ENCODE results near the gene SPACA6. TPM values are rescaled to one million over a fixed set of nuclear protein-coding genes. Genes with fewer than 3 reads are reported as not detected.

SPACA6 gene
- total and polyA plus RNA-seq, 9 of the 15 experiments (the other 6 are each of a cell fraction or from before 2014, with no cell fraction given), result 1.3 to 17.3 (median 6.2) TPM

DNA sequence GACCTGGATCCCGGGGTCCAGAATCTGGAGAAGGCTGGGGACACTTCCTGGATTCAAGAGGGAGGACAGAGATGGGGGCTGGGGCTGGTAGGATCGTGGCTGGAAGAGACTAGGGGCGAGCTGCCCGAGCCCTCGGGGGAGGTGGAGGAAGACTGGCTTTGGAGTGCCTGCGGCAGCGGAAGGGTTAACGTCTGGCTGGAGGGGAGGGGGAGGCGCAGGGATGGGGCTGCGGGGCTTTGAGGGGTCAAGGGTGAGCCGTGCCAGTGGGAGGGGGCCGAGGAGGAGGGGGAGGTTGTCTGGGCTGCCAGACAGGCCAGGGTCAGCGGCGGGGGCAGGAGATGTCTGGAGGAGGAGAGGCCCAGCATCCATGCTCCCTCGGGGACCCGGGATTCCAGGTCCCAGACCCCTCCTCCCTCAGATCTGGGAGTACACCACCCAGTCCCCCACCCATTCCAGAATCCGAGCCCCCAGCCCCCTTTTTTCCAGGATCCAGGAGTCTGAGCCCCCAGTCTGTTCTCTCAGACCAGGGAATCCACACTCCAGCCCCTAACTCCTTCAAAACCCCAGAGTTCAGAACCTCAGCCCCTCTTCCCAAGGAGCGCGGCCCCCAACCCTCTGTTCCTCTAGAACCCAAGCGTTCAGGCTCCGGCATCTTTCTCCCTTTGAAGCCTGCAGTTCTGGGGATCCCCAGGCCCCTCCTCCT is 3.2 kb upstream of the SPACA6 start (continued):
- TF ChIP-seq, protein P1, sequence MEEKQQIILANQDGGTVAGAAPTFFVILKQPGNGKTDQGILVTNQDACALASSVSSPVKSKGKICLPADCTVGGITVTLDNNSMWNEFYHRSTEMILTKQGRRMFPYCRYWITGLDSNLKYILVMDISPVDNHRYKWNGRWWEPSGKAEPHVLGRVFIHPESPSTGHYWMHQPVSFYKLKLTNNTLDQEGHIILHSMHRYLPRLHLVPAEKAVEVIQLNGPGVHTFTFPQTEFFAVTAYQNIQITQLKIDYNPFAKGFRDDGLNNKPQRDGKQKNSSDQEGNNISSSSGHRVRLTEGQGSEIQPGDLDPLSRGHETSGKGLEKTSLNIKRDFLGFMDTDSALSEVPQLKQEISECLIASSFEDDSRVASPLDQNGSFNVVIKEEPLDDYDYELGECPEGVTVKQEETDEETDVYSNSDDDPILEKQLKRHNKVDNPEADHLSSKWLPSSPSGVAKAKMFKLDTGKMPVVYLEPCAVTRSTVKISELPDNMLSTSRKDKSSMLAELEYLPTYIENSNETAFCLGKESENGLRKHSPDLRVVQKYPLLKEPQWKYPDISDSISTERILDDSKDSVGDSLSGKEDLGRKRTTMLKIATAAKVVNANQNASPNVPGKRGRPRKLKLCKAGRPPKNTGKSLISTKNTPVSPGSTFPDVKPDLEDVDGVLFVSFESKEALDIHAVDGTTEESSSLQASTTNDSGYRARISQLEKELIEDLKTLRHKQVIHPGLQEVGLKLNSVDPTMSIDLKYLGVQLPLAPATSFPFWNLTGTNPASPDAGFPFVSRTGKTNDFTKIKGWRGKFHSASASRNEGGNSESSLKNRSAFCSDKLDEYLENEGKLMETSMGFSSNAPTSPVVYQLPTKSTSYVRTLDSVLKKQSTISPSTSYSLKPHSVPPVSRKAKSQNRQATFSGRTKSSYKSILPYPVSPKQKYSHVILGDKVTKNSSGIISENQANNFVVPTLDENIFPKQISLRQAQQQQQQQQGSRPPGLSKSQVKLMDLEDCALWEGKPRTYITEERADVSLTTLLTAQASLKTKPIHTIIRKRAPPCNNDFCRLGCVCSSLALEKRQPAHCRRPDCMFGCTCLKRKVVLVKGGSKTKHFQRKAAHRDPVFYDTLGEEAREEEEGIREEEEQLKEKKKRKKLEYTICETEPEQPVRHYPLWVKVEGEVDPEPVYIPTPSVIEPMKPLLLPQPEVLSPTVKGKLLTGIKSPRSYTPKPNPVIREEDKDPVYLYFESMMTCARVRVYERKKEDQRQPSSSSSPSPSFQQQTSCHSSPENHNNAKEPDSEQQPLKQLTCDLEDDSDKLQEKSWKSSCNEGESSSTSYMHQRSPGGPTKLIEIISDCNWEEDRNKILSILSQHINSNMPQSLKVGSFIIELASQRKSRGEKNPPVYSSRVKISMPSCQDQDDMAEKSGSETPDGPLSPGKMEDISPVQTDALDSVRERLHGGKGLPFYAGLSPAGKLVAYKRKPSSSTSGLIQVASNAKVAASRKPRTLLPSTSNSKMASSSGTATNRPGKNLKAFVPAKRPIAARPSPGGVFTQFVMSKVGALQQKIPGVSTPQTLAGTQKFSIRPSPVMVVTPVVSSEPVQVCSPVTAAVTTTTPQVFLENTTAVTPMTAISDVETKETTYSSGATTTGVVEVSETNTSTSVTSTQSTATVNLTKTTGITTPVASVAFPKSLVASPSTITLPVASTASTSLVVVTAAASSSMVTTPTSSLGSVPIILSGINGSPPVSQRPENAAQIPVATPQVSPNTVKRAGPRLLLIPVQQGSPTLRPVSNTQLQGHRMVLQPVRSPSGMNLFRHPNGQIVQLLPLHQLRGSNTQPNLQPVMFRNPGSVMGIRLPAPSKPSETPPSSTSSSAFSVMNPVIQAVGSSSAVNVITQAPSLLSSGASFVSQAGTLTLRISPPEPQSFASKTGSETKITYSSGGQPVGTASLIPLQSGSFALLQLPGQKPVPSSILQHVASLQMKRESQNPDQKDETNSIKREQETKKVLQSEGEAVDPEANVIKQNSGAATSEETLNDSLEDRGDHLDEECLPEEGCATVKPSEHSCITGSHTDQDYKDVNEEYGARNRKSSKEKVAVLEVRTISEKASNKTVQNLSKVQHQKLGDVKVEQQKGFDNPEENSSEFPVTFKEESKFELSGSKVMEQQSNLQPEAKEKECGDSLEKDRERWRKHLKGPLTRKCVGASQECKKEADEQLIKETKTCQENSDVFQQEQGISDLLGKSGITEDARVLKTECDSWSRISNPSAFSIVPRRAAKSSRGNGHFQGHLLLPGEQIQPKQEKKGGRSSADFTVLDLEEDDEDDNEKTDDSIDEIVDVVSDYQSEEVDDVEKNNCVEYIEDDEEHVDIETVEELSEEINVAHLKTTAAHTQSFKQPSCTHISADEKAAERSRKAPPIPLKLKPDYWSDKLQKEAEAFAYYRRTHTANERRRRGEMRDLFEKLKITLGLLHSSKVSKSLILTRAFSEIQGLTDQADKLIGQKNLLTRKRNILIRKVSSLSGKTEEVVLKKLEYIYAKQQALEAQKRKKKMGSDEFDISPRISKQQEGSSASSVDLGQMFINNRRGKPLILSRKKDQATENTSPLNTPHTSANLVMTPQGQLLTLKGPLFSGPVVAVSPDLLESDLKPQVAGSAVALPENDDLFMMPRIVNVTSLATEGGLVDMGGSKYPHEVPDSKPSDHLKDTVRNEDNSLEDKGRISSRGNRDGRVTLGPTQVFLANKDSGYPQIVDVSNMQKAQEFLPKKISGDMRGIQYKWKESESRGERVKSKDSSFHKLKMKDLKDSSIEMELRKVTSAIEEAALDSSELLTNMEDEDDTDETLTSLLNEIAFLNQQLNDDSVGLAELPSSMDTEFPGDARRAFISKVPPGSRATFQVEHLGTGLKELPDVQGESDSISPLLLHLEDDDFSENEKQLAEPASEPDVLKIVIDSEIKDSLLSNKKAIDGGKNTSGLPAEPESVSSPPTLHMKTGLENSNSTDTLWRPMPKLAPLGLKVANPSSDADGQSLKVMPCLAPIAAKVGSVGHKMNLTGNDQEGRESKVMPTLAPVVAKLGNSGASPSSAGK (IDR thresholded peaks at IDR 0.05), result no peak
- peak; percentile 76 for TF ChIP-seq EGR1 (conservative IDR thresholded peaks at IDR 0.05)
- TF ChIP-seq KDM2B (CRISPR knock-in tag; IDR thresholded peaks at IDR 0.05), result no peak
- TF ChIP-seq GATAD2B (IDR thresholded peaks at IDR 0.05; ENCODE audit: borderline replicate concordance), result no peak
- no peak for TF ChIP-seq IRF2 (CRISPR knock-in tag; IDR thresholded peaks at IDR 0.05)
- TF ChIP-seq POLR2AphosphoS2 (IDR thresholded peaks at IDR 0.05; ENCODE audit: low read length), result no peak
- no peak for TF ChIP-seq GTF2F1 (IDR thresholded peaks at IDR 0.05; ENCODE audit: low read depth, low read length)
- 0 out of 4 replicates have a peak, but pooled peaks of 1 of the 2 experiments have one; percentile 16 for TF ChIP-seq TBL1XR1 (IDR thresholded peaks at IDR 0.05; ENCODE audit: low read length in 2 of 2)
- TF ChIP-seq PCBP2 (IDR thresholded peaks at IDR 0.05; ENCODE audit: low read depth, low read length, poor library complexity, severe bottlenecking), result no peak
- TF ChIP-seq, protein P2, sequence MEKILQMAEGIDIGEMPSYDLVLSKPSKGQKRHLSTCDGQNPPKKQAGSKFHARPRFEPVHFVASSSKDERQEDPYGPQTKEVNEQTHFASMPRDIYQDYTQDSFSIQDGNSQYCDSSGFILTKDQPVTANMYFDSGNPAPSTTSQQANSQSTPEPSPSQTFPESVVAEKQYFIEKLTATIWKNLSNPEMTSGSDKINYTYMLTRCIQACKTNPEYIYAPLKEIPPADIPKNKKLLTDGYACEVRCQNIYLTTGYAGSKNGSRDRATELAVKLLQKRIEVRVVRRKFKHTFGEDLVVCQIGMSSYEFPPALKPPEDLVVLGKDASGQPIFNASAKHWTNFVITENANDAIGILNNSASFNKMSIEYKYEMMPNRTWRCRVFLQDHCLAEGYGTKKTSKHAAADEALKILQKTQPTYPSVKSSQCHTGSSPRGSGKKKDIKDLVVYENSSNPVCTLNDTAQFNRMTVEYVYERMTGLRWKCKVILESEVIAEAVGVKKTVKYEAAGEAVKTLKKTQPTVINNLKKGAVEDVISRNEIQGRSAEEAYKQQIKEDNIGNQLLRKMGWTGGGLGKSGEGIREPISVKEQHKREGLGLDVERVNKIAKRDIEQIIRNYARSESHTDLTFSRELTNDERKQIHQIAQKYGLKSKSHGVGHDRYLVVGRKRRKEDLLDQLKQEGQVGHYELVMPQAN (IDR thresholded peaks at IDR 0.05; ENCODE audit: borderline replicate concordance), result 0 out of 2 replicates have a peak, but pooled peaks have one; percentile 23
